SK-N-MC (cell line): ENCODE results near the gene CFAP46.

Experiments
- EZH2 ChIP-seq: fragments of 200-600 bp; sonication (generic); IDR thresholded peaks from one replicate; pipeline ENCODE4 v1.6.1; 2017; ENCODE audit warnings: antibody characterized with exemption
- POLR2AphosphoS5 ChIP-seq: IDR thresholded peaks from 2 replicates; pipeline ENCODE4 v1.6.1; 2012; ENCODE audit warnings: mild to moderate bottlenecking, low read depth, low read length, borderline replicate concordance

- TF ChIP-seq EZH2 (no peak), POLR2AphosphoS5 (no peak)
These were observed 42.7 kb downstream of the CFAP46 start for GRCh38 chr10:132899751-132900065.
